ENCODE results near the gene OR10J4. TPM values are rescaled to one million over a fixed set of nuclear protein-coding genes. Genes with fewer than 3 reads are reported as not detected.

The OR10J4 gene
- total RNA-seq, 1 donor from 2014 or later: not detected

DNA sequence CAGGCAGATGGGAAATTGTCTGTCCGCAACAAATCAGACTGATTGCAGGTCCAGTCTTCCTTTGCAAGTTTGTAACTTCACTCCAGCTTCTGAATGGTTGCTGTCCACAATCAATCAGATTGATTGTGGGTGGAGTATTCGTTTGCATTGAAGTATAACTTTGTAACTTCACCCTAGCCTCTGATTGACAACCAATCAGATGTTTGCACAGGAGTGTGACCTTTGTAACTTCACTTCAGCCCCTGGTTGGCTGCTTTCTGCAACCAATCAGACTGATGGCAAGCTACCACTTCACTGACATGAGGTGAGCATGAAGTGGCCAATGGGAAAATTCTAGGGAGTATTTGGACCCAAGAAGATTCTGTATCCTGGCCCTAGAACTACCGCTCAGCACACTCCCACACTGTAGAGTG is 33.2 kb downstream of the OR10J4 start:
- TF ChIP-seq, protein P1, sequence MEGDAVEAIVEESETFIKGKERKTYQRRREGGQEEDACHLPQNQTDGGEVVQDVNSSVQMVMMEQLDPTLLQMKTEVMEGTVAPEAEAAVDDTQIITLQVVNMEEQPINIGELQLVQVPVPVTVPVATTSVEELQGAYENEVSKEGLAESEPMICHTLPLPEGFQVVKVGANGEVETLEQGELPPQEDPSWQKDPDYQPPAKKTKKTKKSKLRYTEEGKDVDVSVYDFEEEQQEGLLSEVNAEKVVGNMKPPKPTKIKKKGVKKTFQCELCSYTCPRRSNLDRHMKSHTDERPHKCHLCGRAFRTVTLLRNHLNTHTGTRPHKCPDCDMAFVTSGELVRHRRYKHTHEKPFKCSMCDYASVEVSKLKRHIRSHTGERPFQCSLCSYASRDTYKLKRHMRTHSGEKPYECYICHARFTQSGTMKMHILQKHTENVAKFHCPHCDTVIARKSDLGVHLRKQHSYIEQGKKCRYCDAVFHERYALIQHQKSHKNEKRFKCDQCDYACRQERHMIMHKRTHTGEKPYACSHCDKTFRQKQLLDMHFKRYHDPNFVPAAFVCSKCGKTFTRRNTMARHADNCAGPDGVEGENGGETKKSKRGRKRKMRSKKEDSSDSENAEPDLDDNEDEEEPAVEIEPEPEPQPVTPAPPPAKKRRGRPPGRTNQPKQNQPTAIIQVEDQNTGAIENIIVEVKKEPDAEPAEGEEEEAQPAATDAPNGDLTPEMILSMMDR (IDR thresholded peaks at IDR 0.05; ENCODE audit: insufficient read depth, low read length, severe bottlenecking): no peak
- Histone ChIP-seq H3K4me3 (ENCODE audit: low read depth, low read length) (no peak overlapping the region), H3K36me3 (ENCODE audit: control insufficient read depth, insufficient read depth, low read length) (no peaks in the 10 kb centered on the region), H3K27me3 (ENCODE audit: control insufficient read depth, insufficient read depth, low read length) (no peaks in the 10 kb centered on the region)
- FAIRE-seq (no peak), DNase-seq (ENCODE audit: low read depth) (no peak)

DNA sequence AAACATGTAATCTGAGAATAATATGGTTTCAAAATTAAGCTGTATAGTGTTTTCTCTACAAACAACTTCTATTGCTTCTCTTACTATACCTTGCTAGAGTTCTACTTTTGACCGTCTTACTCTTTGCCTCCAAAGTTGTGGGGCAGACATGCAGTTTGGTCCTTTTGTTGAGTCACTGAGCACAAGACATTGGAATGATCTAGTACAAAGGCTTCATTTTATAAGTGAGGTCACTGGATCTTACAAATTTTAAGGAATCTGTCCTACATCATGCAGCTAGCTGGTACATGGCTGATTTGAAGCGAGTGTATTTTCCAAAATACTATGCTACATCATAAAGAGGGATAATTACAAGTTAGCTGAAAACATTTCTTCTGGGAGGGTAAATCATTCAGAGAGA is 36.3 kb downstream of the OR10J4 start:
- H3K4me3 ChIP-seq (ENCODE audit: low read depth, low read length): no peak overlapping the region
- no peaks in the 10 kb centered on the region for H3K27me3 ChIP-seq (ENCODE audit: control insufficient read depth, insufficient read depth, low read length)
- TF ChIP-seq, protein P1 (IDR thresholded peaks at IDR 0.05; ENCODE audit: insufficient read depth, low read length, severe bottlenecking): no peak
- no peak for DNase-seq (ENCODE audit: low read depth)
- no peak for FAIRE-seq
- H3K36me3 ChIP-seq (ENCODE audit: control insufficient read depth, insufficient read depth, low read length): no peaks in the 10 kb centered on the region

DNA sequence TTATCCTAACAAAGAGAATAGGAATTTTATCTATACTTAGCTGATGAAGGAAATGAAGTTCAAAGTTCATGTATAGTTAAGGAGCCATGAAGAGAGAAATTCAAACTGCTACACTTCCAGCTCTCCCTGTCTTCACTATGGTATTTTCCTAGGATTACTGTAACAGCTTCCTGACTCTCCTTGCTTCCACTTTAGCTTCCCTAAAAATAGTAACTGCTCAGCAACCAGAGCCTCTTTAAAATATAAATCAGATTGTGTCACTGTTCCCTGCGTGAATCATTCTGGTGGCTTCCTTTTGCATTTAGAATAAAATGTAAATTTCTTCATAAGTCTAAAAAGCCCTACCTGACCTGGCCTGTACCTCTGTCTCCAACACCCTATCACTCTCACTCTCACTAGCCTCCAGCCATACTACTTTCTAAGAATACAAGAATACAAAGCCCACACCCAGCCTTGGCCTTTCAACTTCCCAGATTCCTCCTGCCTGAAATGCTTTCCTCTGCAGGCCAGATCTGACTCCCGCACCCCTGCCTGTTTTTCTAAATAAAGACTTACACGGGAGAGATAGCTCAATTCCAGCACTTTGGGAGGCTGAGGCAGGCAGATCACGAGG is 38.0 kb downstream of the OR10J4 start:
- DNase-seq (ENCODE audit: low read depth) (no peak), FAIRE-seq (no peak)
- Histone ChIP-seq H3K36me3 (ENCODE audit: control insufficient read depth, insufficient read depth, low read length) (no peaks in the 10 kb centered on the region), H3K4me3 (ENCODE audit: low read depth, low read length) (no peak overlapping the region), H3K27me3 (ENCODE audit: control insufficient read depth, insufficient read depth, low read length) (no peaks in the 10 kb centered on the region)
- TF ChIP-seq, protein P1 (IDR thresholded peaks at IDR 0.05; ENCODE audit: insufficient read depth, low read length, severe bottlenecking): no peak

DNA sequence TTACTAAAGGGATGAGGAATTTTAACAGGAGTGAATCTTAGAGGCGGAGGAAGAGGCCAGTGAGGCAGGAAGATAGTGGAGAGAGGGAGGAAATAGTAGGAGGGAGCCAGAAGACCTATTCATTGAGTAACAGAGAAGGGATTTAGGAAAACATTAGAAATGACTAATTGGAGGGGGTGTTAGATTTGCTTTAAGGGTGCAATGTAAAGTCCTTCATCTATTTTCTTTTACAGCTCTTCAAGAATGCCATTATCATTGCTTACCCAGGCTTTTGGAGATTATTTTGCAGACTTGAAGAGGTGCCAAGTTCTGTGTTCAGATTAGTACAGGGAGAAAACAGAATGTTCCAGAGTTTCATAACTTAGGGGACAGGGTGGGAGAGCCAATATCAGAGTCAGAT is 41.3 kb downstream of the OR10J4 start:
- no peak overlapping the region for H3K4me3 ChIP-seq (ENCODE audit: low read depth, low read length)
- FAIRE-seq (no peak), DNase-seq (ENCODE audit: low read depth) (no peak)
- H3K27me3 ChIP-seq (ENCODE audit: control insufficient read depth, insufficient read depth, low read length): no peaks in the 10 kb centered on the region
- H3K36me3 ChIP-seq (ENCODE audit: control insufficient read depth, insufficient read depth, low read length): no peaks in the 10 kb centered on the region
- TF ChIP-seq, protein P1 (IDR thresholded peaks at IDR 0.05; ENCODE audit: insufficient read depth, low read length, severe bottlenecking): no peak

DNA sequence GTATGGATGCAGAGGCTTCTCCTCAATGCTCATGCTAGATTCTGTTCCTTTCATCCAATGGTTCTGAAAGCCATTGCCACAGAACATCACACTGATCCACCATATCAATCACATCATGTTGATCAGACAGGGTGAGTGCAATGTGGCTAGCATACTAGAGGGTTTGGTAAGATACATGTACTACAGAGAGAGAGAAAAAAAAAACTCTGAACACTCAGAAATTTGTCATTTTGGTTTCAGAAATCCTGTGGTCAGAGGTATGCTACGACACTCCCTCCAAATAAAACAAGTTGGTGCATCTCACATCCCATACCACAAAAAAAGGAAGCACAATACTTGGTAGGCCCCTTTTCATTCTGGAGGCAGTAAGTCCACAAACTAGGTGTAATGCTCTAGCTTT is 42.9 kb downstream of the OR10J4 start:
- DNase-seq (ENCODE audit: low read depth) (no peak), FAIRE-seq (no peak)
- H3K36me3 ChIP-seq (ENCODE audit: control insufficient read depth, insufficient read depth, low read length): no peaks in the 10 kb centered on the region
- no peaks in the 10 kb centered on the region for H3K27me3 ChIP-seq (ENCODE audit: control insufficient read depth, insufficient read depth, low read length)
- TF ChIP-seq, protein P1 (IDR thresholded peaks at IDR 0.05; ENCODE audit: insufficient read depth, low read length, severe bottlenecking): no peak
- no peak overlapping the region for H3K4me3 ChIP-seq (ENCODE audit: low read depth, low read length)

Other genes with a start within 250 kb of the OR10J4 start
- not detected in 2 replicates for gene ACKR1, start 227.3 kb upstream of the OR10J4 start, total RNA-seq
- not detected in 2 replicates for gene FCER1A, start 129.9 kb upstream of the OR10J4 start, total RNA-seq
- gene OR10J1, start 7.5 kb downstream of the OR10J4 start, total RNA-seq: not detected in 2 replicates
- gene OR10J5, start 103.8 kb downstream of the OR10J4 start, total RNA-seq: not detected in 2 replicates
- gene APCS, start 155.6 kb downstream of the OR10J4 start, total RNA-seq: not detected in 2 replicates